Neural progenitor cell (in vitro differentiated cells): ENCODE results near the gene IL23R. TPM values are rescaled to one million over a fixed set of nuclear protein-coding genes. Genes with fewer than 3 reads are reported as not detected.
A peak's percentile ranks its signal among the peaks of the same experiment; 100 is the strongest.

Experiments used
- DNase-seq: peaks from one replicate; pipeline ENCODE4 v3.0.0-alpha.2; 2016; ENCODE audit warnings: low spot score
- H2AFZ ChIP-seq: fragments of 200-600 bp; sonication (generic); replicated peaks from 2 replicates; pipeline ENCODE4 v1.6.1; 2016; ENCODE audit warnings: antibody characterized with exemption
- H3F3A ChIP-seq: fragments of 200-600 bp; sonication (generic); 2 replicates; pipeline ENCODE4 v1.6.1; 2016; ENCODE audit warnings: antibody characterized with exemption, low read depth
- H3K27ac ChIP-seq: fragments of 200-600 bp; sonication (generic); 2 replicates; pipeline ENCODE4 v1.5.1; 2016; ENCODE audit warnings: mild to moderate bottlenecking
- H3K27me3 ChIP-seq: fragments of 200-600 bp; sonication (generic); 2 replicates; pipeline ENCODE4 v1.6.1; 2016; ENCODE audit warnings: mild to moderate bottlenecking, moderate library complexity
- H3K36me3 ChIP-seq: fragments of 200-600 bp; sonication (generic); 2 replicates; pipeline ENCODE4 v1.5.1; 2016
- H3K4me1 ChIP-seq: fragments of 200-600 bp; sonication (generic); 2 replicates; pipeline ENCODE4 v1.6.1; 2016; ENCODE audit warnings: mixed run types
- H3K4me2 ChIP-seq: fragments of 200-600 bp; sonication (generic); 2 replicates; pipeline ENCODE4 v1.6.1; 2016
- H3K4me3 ChIP-seq: fragments of 200-600 bp; sonication (generic); 2 replicates; pipeline ENCODE4 v1.5.1; 2016
- H3K79me2 ChIP-seq: fragments of 200-600 bp; sonication (generic); 2 replicates; pipeline ENCODE4 v1.6.1; 2016; ENCODE audit warnings: low read depth
- H3K9ac ChIP-seq: fragments of 200-600 bp; sonication (generic); 2 replicates; pipeline ENCODE4 v1.6.1; 2016
- H3K9me3 ChIP-seq: fragments of 200-600 bp; sonication (generic); 2 replicates; pipeline ENCODE4 v1.5.1; 2016; ENCODE audit warnings: low read depth
- H4K20me1 ChIP-seq: fragments of 200-600 bp; sonication (generic); 2 replicates; pipeline ENCODE4 v1.6.1; 2016; ENCODE audit warnings: low read depth
- H3K27ac Mint-ChIP-seq: 3 replicates; pipeline ENCODE4 v1.8.0; 2021; ENCODE audit warnings: mixed read lengths
- H3K27me3 Mint-ChIP-seq: 2 replicates; pipeline ENCODE4 v1.8.0; 2022; ENCODE audit warnings: low read depth, mild to moderate bottlenecking, inconsistent platforms, moderate library complexity, mixed read lengths; ENCODE audit not compliant: insufficient read depth
- H3K36me3 Mint-ChIP-seq: 3 replicates; pipeline ENCODE4 v1.8.0; 2021; ENCODE audit warnings: mixed read lengths
- H3K4me1 Mint-ChIP-seq: 3 replicates; pipeline ENCODE4 v1.8.0; 2021; ENCODE audit warnings: mixed read lengths
- H3K4me3 Mint-ChIP-seq: 3 replicates; pipeline ENCODE4 v1.8.0; 2021; ENCODE audit warnings: mild to moderate bottlenecking, moderate library complexity, mixed read lengths
- H3K9me3 Mint-ChIP-seq: 3 replicates; pipeline ENCODE4 v1.8.0; 2020; ENCODE audit warnings: mixed read lengths
- EZH2 ChIP-seq: fragments of 200-600 bp; sonication (generic); IDR thresholded peaks from 2 replicates; pipeline ENCODE4 v1.6.1; 2017; ENCODE audit warnings: antibody characterized with exemption, mild to moderate bottlenecking, moderate library complexity
- EZH2phosphoT487 ChIP-seq: fragments of 200-600 bp; sonication (generic); IDR thresholded peaks from 2 replicates; pipeline ENCODE4 v1.6.1; 2017; ENCODE audit warnings: antibody characterized with exemption
- total RNA-seq: library from RNA; depleted of rRNA; stranded (reverse); fragments of >200 nt; gene quantifications from 2 replicates; pipeline ENCODE4 v1.2.3, GENCODE V29; 2015; ENCODE audit warnings: low replicate concordance
- TF ChIP-seq, protein P1 (sequence below): fragments of 200-600 bp; sonication (generic); IDR thresholded peaks from 2 replicates; pipeline ENCODE4 v1.5.1; 2017; ENCODE audit warnings: antibody characterized with exemption, mild to moderate bottlenecking

IL23R gene
- total RNA-seq, 1 donor from 2014 or later = not detected

DNA sequence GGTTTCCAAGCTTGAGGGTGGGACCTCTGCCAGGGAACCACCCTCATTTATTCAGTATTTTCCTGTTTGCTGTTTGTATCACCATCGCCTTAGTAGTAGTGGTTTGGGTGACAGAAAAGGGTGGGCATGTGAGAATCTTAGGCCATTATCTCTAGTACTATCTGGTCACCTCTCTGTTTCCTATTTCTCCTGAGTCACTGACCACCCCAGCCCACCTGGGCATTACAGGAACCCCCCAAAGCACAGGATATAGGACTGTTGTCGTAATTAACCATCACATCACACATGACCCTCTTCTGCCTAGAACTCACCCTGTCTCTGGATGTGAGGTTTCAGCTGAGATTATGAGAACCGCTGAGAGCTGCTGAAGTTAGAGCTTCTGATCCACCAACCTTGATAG lies 60.4 kb downstream of the IL23R start:
- Mint-ChIP-seq H3K36me3 (no peaks in the 10 kb centered on the region), H3K27me3 (no peaks in the 10 kb centered on the region), H3K4me1 (no peaks in the 10 kb centered on the region), H3K9me3 (peaks cover 15% of the 10 kb centered on the region), H3K4me3 (no peak overlapping the region), H3K27ac (peak overlapping the region; percentile 80)
- no peak overlapping the region for H3K9ac ChIP-seq
- H2AFZ ChIP-seq = no peak overlapping the region
- H3K4me3 ChIP-seq = no peak overlapping the region
- H3K9me3 ChIP-seq = no peaks in the 10 kb centered on the region
- no peaks in the 10 kb centered on the region for H3K36me3 ChIP-seq
- no peak overlapping the region for H3K4me2 ChIP-seq
- no peaks in the 10 kb centered on the region for H3F3A ChIP-seq
- H3K27me3 ChIP-seq = no peaks in the 10 kb centered on the region
- no peaks in the 10 kb centered on the region for H3K4me1 ChIP-seq
- no peak for DNase-seq
- no peaks in the 10 kb centered on the region for H3K79me2 ChIP-seq
- TF ChIP-seq EZH2phosphoT487 (no peak), EZH2 (no peak)
- TF ChIP-seq, protein P1, sequence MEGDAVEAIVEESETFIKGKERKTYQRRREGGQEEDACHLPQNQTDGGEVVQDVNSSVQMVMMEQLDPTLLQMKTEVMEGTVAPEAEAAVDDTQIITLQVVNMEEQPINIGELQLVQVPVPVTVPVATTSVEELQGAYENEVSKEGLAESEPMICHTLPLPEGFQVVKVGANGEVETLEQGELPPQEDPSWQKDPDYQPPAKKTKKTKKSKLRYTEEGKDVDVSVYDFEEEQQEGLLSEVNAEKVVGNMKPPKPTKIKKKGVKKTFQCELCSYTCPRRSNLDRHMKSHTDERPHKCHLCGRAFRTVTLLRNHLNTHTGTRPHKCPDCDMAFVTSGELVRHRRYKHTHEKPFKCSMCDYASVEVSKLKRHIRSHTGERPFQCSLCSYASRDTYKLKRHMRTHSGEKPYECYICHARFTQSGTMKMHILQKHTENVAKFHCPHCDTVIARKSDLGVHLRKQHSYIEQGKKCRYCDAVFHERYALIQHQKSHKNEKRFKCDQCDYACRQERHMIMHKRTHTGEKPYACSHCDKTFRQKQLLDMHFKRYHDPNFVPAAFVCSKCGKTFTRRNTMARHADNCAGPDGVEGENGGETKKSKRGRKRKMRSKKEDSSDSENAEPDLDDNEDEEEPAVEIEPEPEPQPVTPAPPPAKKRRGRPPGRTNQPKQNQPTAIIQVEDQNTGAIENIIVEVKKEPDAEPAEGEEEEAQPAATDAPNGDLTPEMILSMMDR = no peak
- H4K20me1 ChIP-seq = no peaks in the 10 kb centered on the region
- H3K27ac ChIP-seq = no peak overlapping the region

DNA sequence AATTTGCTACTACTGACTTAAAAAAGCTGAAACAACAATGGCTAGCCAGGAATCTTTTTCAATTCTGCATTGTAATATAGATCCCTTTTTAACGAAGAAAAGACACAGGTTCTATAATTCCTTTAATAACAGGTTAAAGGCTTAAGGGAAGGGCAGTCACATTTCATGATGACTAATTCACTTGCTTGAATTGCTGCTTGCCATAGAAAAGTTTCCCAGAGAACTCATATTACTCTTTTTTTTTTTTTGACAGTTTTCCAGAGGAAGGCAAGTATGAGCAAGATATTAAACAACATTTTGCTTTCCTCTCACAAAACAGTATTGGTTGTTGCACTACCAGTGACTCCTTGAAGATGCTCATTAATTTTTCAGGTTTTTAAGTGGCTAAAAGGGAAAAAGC lies 60.9 kb downstream of the IL23R start:
- Mint-ChIP-seq H3K4me1 (no peaks in the 10 kb centered on the region), H3K36me3 (no peaks in the 10 kb centered on the region), H3K4me3 (no peak overlapping the region), H3K27me3 (no peaks in the 10 kb centered on the region), H3K27ac (no peak overlapping the region), H3K9me3 (peaks cover 15% of the 10 kb centered on the region)
- H3K9me3 ChIP-seq = no peaks in the 10 kb centered on the region
- no peaks in the 10 kb centered on the region for H3F3A ChIP-seq
- H3K79me2 ChIP-seq = no peaks in the 10 kb centered on the region
- no peaks in the 10 kb centered on the region for H4K20me1 ChIP-seq
- H3K27me3 ChIP-seq = no peaks in the 10 kb centered on the region
- H3K4me1 ChIP-seq = no peaks in the 10 kb centered on the region
- H3K27ac ChIP-seq = no peak overlapping the region
- H3K36me3 ChIP-seq = no peaks in the 10 kb centered on the region
- H3K4me2 ChIP-seq = no peak overlapping the region
- H3K9ac ChIP-seq = no peak overlapping the region
- no peak for DNase-seq
- no peak overlapping the region for H2AFZ ChIP-seq
- TF ChIP-seq EZH2phosphoT487 = no peak
- no peak for TF ChIP-seq EZH2
- TF ChIP-seq, protein P1 = no peak
- H3K4me3 ChIP-seq = no peak overlapping the region

DNA sequence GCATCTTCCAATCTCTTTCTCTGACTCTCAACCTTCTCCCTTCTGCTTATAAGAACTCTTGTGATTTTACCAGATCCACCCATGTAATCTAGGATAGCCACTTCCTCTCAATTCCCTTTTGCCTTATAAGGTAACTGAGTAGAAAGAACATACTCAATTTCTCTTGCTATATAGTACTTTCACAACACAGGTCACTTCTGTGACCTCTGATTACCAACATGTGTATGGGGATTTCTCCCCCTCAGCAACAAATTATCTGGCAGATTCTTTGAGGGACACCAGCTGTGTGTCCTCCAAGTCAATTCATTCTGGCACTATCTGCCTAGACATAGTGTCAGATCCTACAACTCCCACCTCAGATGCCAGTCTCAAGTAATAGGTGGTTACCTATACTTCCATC lies 62.5 kb downstream of the IL23R start:
- DNase-seq = no peak
- Histone ChIP-seq H3F3A (no peaks in the 10 kb centered on the region), H3K4me3 (no peak overlapping the region), H3K36me3 (no peaks in the 10 kb centered on the region), H3K79me2 (no peaks in the 10 kb centered on the region), H4K20me1 (no peaks in the 10 kb centered on the region), H3K9ac (no peak overlapping the region), H3K4me1 (no peaks in the 10 kb centered on the region), H3K27ac (no peak overlapping the region), H2AFZ (no peak overlapping the region), H3K27me3 (no peaks in the 10 kb centered on the region), H3K9me3 (no peaks in the 10 kb centered on the region), H3K4me2 (no peak overlapping the region)
- Mint-ChIP-seq H3K27ac (no peak overlapping the region), H3K4me1 (no peaks in the 10 kb centered on the region), H3K4me3 (no peak overlapping the region), H3K27me3 (no peaks in the 10 kb centered on the region), H3K36me3 (no peaks in the 10 kb centered on the region), H3K9me3 (peaks cover 15% of the 10 kb centered on the region)
- no peak for TF ChIP-seq EZH2phosphoT487
- TF ChIP-seq EZH2 = no peak
- TF ChIP-seq, protein P1 = no peak
